Measurements from ENCODE around the gene CISD1. TPM values are rescaled to one million over a fixed set of nuclear protein-coding genes. Genes with fewer than 3 reads are reported as not detected.

CISD1 gene
- total RNA-seq (14.0 and 14.4 TPM in 2 replicates), polyA plus RNA-seq (39.9 and 44.4 TPM in 2 replicates), polyA minus RNA-seq (ENCODE audit: low replicate concordance) (3.3 and 5.2 TPM in 2 replicates)
- 26.5 and 39.7 TPM in 2 replicates for polyA plus RNA-seq (2012)

GRCh38 chr10:58268946-58269781 lies at the start of gene CISD1:
CISD1 (plus strand) TSS chr10:58269162; CDS start chr10:58269274, 112 bp downstream.
- no peaks in the 10 kb centered on the region for H3K9me3 ChIP-seq (ENCODE audit: control insufficient read depth, insufficient read depth, low read depth, low read length)
- H3K4me1 ChIP-seq (ENCODE audit: control insufficient read depth, extremely low read depth, insufficient read depth, low read length): peaks cover 5% of the 10 kb centered on the region
- peak within 1 kb of the TSS; percentile 98 for H2AFZ ChIP-seq (ENCODE audit: low read length)
- H3K27ac ChIP-seq (ENCODE audit: insufficient read depth, low read length): peak within 1 kb of the TSS; percentile 92
- no peaks in the 10 kb centered on the region for H3K27me3 ChIP-seq (ENCODE audit: control insufficient read depth, insufficient read depth, low read length)
- H3K9ac ChIP-seq (ENCODE audit: insufficient read depth, low read length): peak within 1 kb of the TSS; percentile 81
- H3K36me3 ChIP-seq (ENCODE audit: control insufficient read depth, insufficient read depth, low read length): no peaks in the 10 kb centered on the region
- H3K79me2 ChIP-seq (ENCODE audit: control insufficient read depth, insufficient read depth, low read length): peaks cover 31% of the 10 kb centered on the region
- H3K4me2 ChIP-seq (ENCODE audit: extremely low read depth, insufficient read depth, low read length): peak within 1 kb of the TSS; percentile 97
- no peaks in the 10 kb centered on the region for H4K20me1 ChIP-seq (ENCODE audit: control insufficient read depth, extremely low read depth, insufficient read depth, low read length)
- peak within 1 kb of the TSS; percentile 77 to 97 (median 86) for H3K4me3 ChIP-seq (replicated peaks in 1 of 4; ENCODE audit: control extremely low read depth in 1 of 4, insufficient read depth in 1 of 4, low read depth in 3 of 4, low read length in 4 of 4)
- TF ChIP-seq CTCF (conservative IDR thresholded peaks at IDR 0.05 in 1 of 2, IDR thresholded peaks at IDR 0.05 in 1 of 2; ENCODE audit: low read depth in 1 of 2, low read length in 2 of 2) (no peak), EZH2 (IDR thresholded peaks at IDR 0.05; ENCODE audit: low read length, missing control alignments) (no peak)
- peak; percentile 100 for DNase-seq (ENCODE audit: low read depth in 2 of 2)

GRCh38 chr10:58219875-58220274 lies 49.1 kb upstream of the CISD1 start:
- Histone ChIP-seq H3K9me3 (ENCODE audit: control insufficient read depth, insufficient read depth, low read depth, low read length) (no peaks in the 10 kb centered on the region), H3K4me3 (replicated peaks in 1 of 4; ENCODE audit: control extremely low read depth in 1 of 4, insufficient read depth in 1 of 4, low read depth in 3 of 4, low read length in 4 of 4) (no peak overlapping the region), H2AFZ (ENCODE audit: low read length) (no peak overlapping the region), H3K27ac (ENCODE audit: insufficient read depth, low read length) (no peak overlapping the region), H3K4me1 (ENCODE audit: control insufficient read depth, extremely low read depth, insufficient read depth, low read length) (no peaks in the 10 kb centered on the region), H3K9ac (ENCODE audit: insufficient read depth, low read length) (no peak overlapping the region), H3K36me3 (ENCODE audit: control insufficient read depth, insufficient read depth, low read length) (no peaks in the 10 kb centered on the region), H3K4me2 (ENCODE audit: extremely low read depth, insufficient read depth, low read length) (no peak overlapping the region), H4K20me1 (ENCODE audit: control insufficient read depth, extremely low read depth, insufficient read depth, low read length) (no peaks in the 10 kb centered on the region), H3K27me3 (ENCODE audit: control insufficient read depth, insufficient read depth, low read length) (no peaks in the 10 kb centered on the region), H3K79me2 (ENCODE audit: control insufficient read depth, insufficient read depth, low read length) (no peaks in the 10 kb centered on the region)
- peak in 1 of 2 donors; percentile 39 for DNase-seq (ENCODE audit: low read depth in 2 of 2)
- no peak for TF ChIP-seq EZH2 (IDR thresholded peaks at IDR 0.05; ENCODE audit: low read length, missing control alignments)
- no peak for TF ChIP-seq CTCF (conservative IDR thresholded peaks at IDR 0.05 in 1 of 2, IDR thresholded peaks at IDR 0.05 in 1 of 2; ENCODE audit: low read depth in 1 of 2, low read length in 2 of 2)

- TF ChIP-seq EZH2 (IDR thresholded peaks at IDR 0.05; ENCODE audit: low read length, missing control alignments) (no peak), CTCF (conservative IDR thresholded peaks at IDR 0.05 in 1 of 2, IDR thresholded peaks at IDR 0.05 in 1 of 2; ENCODE audit: low read depth in 1 of 2, low read length in 2 of 2) (no peak)
- Histone ChIP-seq H2AFZ (ENCODE audit: low read length) (no peak overlapping the region), H4K20me1 (ENCODE audit: control insufficient read depth, extremely low read depth, insufficient read depth, low read length) (no peaks in the 10 kb centered on the region), H3K4me1 (ENCODE audit: control insufficient read depth, extremely low read depth, insufficient read depth, low read length) (no peaks in the 10 kb centered on the region), H3K27ac (ENCODE audit: insufficient read depth, low read length) (no peak overlapping the region), H3K4me2 (ENCODE audit: extremely low read depth, insufficient read depth, low read length) (no peak overlapping the region), H3K27me3 (ENCODE audit: control insufficient read depth, insufficient read depth, low read length) (no peaks in the 10 kb centered on the region), H3K4me3 (replicated peaks in 1 of 4; ENCODE audit: control extremely low read depth in 1 of 4, insufficient read depth in 1 of 4, low read depth in 3 of 4, low read length in 4 of 4) (no peak overlapping the region), H3K9me3 (ENCODE audit: control insufficient read depth, insufficient read depth, low read depth, low read length) (no peaks in the 10 kb centered on the region), H3K79me2 (ENCODE audit: control insufficient read depth, insufficient read depth, low read length) (no peaks in the 10 kb centered on the region), H3K9ac (ENCODE audit: insufficient read depth, low read length) (no peak overlapping the region), H3K36me3 (ENCODE audit: control insufficient read depth, insufficient read depth, low read length) (no peaks in the 10 kb centered on the region)
- DNase-seq (ENCODE audit: low read depth in 2 of 2): peak; percentile 39 to 74
Observed at GRCh38 chr10:58220769-58221451, 48.1 kb upstream of the CISD1 start.
